HG03457 (cell line): ENCODE measurements around the gene CHCHD4.

Source experiments
- ATAC-seq: cut with Tn5 transposase; IDR thresholded peaks from one replicate; pipeline ENCODE4 v1.9.1; 2021; ENCODE audit warnings: moderate number of reproducible peaks; ENCODE audit not compliant: unreplicated experiment

CHCHD4 gene

GRCh38 chr3:14138109-14138877 lies 13.6 kb upstream of the CHCHD4 start:
- ATAC-seq: no peak

GRCh38 chr3:14137445-14137844 lies 12.8 kb upstream of the CHCHD4 start:
- no peak for ATAC-seq

- ATAC-seq: no peak
Observed at GRCh38 chr3:14137004-14137403, 12.3 kb upstream of the CHCHD4 start.

DNA sequence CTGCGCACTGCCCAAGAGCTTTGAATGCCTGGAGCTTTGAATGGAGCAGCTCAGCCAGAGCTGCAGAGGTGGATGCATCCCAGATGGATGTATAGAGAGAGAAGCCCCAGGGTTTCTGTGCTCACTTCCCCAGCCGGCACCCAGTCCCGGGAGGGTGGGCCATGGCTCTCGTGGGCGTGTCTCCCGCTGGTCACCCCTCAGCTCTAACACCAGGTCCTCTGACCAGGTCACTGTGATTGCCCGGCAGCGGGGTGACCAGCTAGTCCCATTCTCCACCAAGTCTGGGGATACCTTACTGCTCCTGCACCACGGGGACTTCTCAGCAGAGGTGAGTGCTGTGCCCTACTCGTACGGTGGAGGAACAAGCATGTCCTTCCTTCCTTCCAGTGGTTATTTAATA lies 10.9 kb upstream of the CHCHD4 start:
- no peak for ATAC-seq

DNA sequence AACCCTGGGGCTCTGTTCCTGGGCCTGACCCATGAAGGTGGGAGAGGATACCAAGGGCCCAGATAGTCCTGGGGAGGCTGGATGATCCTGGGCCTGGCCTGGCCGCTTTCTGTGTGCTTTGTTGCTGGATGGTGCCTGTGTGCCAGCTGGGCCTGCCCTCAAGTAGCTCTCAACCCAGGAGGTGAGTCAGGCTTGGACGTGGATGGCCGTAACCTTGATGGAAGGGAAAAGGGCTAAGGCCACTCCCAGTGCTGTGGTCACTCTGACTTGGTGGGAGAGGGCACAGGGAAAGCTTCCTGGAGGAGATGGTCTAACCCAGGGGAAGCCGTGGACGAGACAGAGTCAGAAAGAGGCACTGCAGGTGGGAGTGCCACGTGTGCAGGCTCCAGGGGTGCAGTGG lies 9.6 kb upstream of the CHCHD4 start:
- ATAC-seq: no peak

DNA sequence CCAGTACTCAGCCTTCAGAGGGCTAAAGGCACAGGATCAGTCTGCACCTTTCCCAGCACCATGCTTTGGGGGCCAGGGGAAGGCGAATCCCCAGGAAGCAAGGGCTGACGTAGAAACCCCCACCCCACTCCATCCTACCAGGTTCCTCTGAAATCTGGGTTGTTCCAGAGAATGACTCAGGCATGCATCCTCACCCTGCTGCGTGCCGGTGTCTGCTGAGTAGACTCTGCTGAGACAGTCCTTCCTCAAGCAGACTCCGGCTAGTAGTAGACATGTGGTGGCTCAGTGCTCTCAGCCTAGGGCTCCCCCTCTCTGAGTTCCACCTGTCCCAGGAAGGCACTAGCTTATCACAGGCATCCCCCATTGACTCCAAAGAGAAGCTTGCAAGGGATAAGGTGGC lies 9.2 kb upstream of the CHCHD4 start:
- ATAC-seq: no peak

DNA sequence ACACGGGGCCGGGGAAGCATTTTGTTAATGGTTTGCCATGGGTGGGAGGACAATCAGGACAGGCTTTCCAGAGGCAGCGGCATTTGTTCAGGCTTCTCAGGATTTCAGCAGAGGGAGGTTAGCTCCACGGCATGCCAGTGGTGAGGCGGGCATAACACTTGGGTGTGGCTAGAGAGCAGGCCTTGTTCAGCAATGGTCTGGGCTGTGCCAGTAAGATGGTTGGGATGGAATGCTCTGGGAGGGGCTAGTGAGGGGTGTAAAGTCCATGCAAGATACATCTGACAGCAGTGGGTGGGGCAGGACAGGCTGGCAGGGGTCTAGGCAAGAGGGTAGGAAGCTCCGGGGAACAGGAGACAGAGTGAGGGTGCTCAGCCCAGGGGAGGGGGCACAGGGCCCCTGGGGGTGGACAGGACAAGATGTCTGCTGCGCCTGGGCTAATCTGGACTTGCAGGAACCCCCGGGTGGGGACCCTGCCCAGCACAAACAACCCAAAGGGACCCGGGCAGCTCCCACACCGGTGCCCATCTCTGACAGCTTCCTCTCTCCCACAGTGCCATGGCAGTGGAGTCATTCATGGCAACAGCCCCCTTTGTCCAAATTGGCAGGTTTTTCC lies 8.6 kb upstream of the CHCHD4 start:
- ATAC-seq: no peak

DNA sequence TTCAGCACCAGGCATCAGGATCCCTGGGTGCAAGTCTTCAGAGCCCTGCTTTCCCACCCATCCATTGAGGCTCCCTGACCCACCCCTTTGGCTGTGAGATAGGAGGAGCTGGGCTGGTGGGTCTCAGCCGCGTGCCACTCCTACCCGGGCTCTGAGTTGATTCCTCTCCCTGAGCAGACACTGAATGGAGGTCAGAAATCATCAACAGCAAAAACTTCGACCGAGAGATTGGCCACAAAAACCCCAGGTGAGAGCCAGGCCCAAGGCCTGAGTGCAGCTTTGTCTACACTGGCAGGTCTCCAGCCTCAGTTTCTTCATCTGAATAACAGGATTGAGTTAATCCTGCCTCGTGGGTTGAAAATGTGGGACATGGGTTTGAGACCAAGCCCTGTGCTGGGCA lies 8.0 kb upstream of the CHCHD4 start:
- ATAC-seq: no peak

DNA sequence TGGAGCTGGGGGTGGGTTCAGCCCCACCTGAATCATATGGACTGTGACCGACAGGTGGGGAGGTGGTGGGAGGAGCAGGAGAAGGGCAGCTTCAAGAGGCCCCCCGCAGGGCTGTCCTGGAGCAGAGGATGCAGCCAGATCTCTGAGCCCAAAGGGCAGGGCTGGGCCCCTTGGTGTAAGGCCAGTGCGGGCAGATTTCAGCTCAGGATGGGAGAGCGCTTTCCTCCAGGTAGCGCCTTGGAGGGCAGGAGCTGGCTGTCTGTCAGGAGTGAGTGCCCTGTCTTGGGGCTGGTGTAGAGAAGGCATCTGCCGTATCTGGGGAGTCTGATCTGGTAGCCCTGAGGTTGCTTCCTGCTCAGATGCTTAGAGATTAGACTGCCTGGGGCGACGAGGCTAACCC lies 7.5 kb upstream of the CHCHD4 start:
- no peak for ATAC-seq

DNA sequence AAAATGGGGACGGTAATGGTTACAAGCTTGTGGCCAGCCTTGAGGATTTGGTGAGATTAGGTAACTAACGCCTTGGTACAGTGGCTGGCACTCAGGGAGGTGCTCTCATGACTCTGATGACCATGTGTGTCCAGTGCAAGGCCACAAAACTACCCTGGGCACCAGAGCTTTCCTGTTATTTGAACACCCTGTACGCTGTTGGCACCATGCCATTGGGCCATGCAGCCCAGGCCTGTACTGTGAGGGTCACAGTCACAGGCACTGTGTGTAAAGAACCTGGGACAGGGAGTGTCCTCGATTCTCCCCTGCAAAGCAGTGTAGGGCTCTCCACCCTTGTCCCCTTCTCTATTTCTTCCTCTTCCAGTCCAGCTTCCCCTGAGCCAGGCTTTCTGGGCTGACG lies 6.5 kb upstream of the CHCHD4 start:
- no peak for ATAC-seq

DNA sequence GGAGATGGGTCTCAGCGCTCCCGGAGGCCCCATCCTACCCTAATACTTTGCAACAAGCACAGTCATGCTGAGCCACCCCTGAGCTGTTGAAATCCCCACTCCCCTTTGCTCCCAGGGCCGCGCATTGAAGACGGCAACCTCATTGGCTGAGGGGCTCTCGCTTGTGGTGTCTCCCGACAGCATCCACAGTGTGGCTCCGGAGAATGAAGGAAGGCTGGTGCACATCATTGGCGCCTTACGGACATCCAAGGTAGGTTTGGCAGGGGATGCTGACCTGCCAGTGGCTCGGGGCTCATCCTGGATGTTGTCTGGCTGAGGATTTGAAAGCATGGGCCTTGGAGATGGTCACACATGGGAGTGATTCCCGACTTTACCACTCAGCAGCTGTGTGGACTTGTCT lies 6.0 kb upstream of the CHCHD4 start:
- no peak for ATAC-seq

- ATAC-seq: no peak
Observed at GRCh38 chr3:14130230-14130629, 5.6 kb upstream of the CHCHD4 start.

DNA sequence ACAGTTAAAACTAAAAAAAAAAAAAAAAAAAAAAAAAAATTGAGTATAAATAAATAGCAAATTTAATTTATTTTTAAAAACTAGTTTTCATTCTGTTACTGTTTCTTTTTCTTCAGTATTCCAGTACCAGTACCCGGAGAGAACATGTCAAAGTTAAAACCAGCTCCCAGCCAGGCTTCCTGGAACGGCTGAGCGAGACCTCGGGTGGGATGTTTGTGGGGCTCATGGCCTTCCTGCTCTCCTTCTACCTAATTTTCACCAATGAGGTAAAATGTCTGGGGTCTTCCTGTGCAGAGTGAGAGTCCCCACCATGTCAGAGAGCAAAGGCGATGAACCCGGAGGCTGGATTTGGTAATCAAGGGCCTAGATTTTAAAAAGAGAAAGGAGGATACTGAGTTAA lies 4.6 kb upstream of the CHCHD4 start:
- ATAC-seq: no peak

GRCh38 chr3:14128724-14129123 lies 4.1 kb upstream of the CHCHD4 start:
- no peak for ATAC-seq

DNA sequence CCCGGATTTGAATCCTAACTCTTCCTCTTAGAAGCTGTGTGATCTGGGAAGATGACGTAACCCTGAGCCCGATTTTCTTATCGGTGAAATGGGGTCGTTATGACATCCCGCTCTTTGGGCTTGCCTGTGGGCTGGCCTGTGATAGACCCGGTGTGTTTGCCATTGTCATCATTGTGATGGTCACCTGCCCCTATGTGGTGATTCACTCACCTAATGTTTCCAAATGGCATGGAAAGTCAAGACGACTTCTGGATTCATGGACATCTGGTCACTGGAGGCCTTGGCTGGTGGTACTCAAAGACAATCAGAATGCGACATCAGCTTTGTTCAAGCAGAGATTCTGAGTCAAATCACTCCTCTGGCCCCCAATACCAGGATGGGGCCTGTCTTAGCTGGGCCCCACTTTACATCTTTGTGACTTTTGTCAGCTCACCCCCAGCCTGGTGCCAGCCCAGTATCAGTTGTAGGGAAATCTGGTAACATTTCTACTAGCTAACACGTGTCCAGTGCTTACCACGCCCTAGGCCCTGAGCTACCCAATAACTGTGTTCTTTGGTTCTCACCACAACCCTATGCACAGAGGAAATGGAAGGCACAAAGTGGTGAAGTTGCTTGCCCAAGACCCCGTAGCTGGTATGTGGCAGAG lies 3.0 kb upstream of the CHCHD4 start:
- ATAC-seq: no peak

DNA sequence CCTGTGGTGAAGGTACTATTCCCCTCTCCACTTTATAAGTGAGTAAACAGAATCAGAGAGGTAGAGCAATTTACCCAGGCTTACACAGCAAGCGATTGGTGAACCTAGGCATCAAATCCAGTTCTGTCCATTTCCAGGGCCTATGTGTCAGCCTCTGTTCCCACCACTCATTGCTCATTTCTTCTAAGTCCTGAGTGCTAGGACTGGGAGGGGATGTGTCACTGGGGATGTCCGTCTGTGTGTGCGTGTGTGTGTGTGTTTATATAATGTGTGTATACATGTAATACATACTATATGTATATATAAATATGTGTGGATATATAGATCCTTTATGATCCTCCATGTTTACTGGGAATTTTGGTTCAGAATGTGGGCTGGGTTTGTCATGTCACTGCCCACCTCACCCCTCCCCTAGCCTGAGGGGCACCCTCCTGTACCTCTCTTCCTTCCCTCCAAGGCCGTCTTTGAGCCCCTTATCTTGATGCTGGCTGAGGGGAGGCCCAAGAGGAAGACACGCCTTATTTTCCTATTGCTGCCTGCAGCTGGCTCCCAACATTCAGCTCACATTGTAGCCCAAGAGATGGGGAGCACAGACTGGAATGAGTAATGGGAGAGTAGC lies 2.3 kb upstream of the CHCHD4 start:
- no peak for ATAC-seq

- ATAC-seq: no peak
Observed at GRCh38 chr3:14126017-14126886, 1.6 kb upstream of the CHCHD4 start.

- peak; percentile 1 for ATAC-seq
Observed at GRCh38 chr3:14125193-14126016, 735 bp upstream of the CHCHD4 start.

GRCh38 chr3:14124223-14124614 lies 451 bp downstream of the CHCHD4 start:
- peak; percentile 25 for ATAC-seq
